GM10847 (cell line): ENCODE data around the gene JPT2.

ENCODE experiments used
- POLR2A ChIP-seq: IDR thresholded peaks from 2 replicates; pipeline ENCODE4 v1.6.1; 2011; ENCODE audit not compliant: insufficient read length; ENCODE audit errors: extremely low read depth

The JPT2 gene

DNA sequence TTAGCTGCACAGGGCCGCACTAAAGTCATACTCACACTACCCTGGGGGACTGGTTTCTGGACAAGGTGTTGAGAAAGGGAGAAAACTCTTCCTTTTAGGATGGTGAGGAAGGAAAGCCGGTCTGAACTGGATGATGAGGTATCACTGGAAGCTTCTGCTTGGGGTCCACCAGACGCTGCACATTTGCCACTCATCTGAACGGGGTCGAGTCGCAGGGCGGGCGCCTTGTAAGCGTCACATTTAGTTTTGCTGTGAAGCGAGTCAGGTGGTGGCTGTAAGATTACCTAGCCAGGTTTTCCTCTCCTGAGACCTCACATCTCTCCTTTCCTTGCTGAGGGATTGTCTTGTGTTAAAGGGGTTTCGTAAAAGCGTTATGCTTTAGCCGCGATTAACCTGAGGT lies 2.3 kb downstream of the JPT2 start:
- TF ChIP-seq POLR2A = no peak

DNA sequence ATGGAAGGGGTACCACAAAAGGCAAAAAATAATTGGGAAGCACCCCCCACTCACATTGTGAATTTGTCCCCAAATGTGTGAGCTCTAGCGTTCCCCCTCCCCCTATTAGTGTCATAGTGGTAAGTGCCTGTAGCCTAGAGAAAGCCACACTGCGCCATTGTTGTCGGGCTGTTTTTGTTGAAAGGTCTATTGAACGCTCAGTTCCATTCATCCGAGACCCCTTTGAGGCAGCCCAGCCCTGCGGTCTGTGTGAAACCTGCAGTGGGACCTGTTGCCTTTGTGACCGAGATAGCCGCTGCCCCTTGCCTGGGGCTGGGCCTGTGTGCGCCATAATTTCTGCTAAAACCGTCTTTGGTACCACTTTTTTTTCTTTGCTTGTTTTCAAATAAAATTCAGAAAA lies 3.0 kb downstream of the JPT2 start:
- TF ChIP-seq POLR2A = no peak

- TF ChIP-seq POLR2A = no peak
Observed at GRCh38 chr16:1687427-1688316, 9.6 kb downstream of the JPT2 start.

DNA sequence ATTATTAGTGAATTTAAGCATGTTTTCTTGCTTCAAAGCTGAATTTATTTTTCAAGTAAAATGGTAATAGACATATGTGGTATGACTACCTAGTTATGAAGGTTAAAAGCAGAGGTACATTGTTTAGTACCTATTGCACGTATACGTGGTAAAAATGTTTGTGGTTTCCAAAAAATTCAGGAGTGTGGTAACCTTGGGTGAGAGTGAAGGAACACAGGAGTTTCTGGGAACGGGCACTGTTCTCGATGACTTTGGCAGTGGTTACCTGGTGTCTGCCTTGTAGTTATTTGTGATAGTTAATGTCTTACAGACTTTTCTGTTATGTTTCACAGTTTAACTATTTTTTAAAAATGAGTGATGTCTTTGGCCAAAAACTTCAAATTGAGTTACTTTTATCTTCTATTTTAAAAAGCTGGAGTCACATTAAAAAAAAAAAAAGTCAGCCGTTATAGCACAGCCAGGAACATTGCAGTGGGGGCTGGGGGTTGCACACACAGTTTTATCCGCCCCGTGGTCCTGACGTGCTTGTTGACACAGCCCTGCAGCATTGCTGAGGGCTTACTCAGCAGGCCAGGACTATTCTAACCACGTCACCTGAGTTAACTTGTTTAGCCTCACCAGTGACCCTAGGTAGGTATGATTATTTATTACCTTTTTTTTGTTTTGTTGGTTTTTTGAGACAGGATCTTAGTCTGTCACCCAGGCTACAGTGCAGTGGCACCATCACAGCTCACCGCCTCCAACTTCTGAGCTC lies 10.9 kb downstream of the JPT2 start:
- no peak for TF ChIP-seq POLR2A

DNA sequence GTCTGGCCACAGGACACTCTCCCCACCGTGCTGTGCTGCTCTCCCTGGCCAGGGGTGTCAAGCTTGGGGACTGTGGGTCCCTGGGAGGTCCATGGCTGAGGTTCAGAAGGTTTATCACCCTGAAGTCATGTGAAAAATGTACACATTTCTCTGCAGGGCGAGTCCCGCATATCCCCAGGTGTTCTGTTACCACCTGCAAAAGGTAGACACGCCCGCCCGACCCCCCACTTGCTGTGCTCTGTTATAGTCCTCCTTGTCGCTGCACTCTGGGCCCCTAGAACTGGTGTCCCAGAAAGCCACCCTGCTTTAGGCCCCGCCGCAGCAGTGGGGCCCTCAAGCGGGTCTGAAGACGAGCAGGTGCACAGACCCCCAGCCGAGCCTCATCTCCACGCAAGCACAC lies 11.8 kb downstream of the JPT2 start:
- no peak for TF ChIP-seq POLR2A

DNA sequence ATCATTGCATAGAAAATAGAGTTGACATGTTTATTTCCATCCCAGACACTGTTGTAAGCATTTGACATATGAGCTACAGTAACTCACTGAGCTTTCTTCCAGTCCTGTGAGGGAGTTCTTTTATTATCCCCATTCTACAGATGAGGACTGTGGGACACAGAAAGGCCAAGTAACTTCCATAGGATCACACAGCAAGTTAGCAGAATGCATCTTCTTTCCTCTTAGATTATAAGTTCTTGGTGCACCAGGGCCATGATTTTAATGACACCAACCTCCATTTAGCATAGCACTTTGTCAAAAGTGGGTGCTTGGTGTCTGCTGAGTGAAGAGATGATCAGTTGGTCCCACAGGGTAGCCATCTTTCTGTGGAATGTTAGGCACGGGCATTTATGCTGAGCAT lies 12.7 kb downstream of the JPT2 start:
- no peak for TF ChIP-seq POLR2A

DNA sequence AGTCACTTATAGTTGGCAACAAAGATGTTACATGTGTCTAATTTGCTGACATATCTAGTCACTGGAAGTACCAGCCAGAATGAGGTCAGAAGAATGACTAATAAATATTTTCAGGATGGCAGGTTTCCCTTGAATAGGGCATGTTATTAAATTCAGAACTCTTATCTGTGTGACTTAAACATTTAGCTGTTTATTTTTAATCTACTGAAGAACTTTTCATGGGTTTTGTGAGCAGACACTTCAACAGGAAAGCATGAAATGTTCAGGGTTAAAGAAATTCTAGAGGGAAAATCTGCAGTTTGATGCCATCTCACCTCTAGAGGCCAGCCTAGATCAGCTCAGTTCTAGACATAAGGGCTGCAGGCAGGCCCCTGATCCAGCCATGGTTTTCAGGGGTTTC lies 13.2 kb downstream of the JPT2 start:
- TF ChIP-seq POLR2A = no peak

DNA sequence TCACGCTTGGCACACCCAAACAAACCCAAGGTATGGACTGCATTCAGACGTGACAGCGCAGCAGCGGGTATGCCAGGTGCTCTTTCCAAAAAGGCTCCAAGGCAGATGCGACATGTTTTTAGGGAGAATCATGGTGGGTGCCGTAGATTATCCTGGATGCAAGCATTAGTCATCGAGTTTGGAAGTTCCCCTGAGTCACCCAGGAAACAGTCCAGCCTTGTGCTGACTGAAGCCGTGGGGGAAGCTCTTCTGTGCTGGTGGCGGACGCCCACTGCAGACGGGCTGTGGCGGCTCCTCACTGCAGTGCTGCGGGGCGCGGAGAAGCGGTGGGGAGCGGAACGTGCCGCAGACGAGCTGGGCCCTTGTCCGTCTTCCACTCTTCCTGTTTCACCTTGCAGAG lies 13.9 kb downstream of the JPT2 start:
- TF ChIP-seq POLR2A = no peak

DNA sequence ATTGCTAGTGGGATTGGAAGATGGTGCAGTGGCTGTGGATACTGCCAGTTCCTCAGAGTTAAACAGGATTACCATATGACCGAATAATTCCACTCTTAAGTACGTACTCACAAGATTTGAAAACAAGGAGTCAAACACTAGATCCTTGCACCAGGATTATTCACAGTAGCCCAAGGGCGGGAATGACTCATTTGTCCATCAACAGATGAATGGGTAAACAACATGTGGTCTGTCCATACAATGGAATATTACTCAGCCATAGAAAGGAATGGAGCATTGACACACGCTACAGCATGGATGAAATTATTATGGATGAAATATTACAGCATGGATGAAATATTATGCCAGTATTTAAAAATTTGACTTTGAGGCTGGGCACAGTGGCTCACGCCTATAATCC lies 18.8 kb downstream of the JPT2 start:
- no peak for TF ChIP-seq POLR2A

DNA sequence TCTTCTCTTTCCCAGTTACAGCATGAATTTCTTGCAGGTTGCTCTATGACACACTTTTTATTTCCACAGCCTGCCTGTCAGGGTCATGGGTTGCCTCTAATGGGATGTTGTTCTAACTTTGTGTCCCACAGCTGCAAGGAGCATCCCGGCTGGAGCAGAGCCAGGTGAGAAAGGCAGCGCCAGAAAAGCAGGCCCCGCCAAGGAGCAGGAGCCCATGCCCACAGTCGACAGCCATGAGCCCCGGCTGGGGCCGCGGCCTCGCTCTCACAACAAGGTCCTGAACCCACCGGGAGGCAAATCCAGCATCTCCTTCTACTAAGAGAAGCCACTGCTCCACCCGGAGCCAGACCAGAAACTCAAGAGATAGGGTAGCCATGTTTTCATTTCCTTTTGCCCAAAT lies 20.6 kb downstream of the JPT2 start:
- TF ChIP-seq POLR2A = no peak

GRCh38 chr16:1700246-1700645 lies 22.2 kb downstream of the JPT2 start:
- TF ChIP-seq POLR2A = no peak

- TF ChIP-seq POLR2A = no peak
Observed at GRCh38 chr16:1701216-1701878, 23.3 kb downstream of the JPT2 start.

DNA sequence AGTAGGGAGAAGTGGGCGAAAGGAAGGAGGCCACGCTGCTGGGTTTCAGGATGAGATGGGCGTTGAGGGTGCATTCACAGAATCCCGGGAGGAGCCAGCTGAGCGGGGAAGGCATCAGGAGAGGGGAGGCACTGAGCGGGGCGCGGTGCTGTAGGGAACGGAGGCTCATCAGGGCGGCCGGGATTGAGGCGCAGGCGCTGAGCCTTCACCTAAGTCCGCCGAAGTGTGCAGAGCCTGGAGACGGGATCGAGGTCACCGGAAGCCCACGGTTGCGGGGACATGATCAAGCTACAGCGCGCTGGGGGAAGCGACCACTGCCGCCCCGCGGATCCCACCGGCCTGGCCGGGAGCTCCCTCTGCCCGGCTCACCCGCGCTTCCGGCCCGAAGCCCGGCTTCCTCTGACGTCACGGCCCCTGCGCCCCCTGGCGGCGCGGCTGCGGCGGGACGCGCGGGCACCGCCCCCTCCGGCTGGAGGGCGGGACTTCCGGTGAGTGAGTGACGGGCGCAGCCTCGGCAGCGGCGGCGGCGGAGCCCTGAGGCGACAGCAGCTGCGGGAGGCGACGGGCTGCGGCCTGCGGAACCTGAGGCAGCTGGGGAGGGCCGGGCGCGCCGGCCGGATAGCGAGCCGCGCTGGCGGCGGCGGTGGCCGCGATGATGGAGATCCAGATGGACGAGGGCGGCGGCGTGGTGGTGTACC lies 27.8 kb downstream of the JPT2 start, which contains the start of gene MAPK8IP3:
MAPK8IP3 (plus strand) TSS at position 508 of the 698 bp plus-strand sequence; CDS start at position 653, 145 bp downstream.
- TF ChIP-seq POLR2A = peak; percentile 96

DNA sequence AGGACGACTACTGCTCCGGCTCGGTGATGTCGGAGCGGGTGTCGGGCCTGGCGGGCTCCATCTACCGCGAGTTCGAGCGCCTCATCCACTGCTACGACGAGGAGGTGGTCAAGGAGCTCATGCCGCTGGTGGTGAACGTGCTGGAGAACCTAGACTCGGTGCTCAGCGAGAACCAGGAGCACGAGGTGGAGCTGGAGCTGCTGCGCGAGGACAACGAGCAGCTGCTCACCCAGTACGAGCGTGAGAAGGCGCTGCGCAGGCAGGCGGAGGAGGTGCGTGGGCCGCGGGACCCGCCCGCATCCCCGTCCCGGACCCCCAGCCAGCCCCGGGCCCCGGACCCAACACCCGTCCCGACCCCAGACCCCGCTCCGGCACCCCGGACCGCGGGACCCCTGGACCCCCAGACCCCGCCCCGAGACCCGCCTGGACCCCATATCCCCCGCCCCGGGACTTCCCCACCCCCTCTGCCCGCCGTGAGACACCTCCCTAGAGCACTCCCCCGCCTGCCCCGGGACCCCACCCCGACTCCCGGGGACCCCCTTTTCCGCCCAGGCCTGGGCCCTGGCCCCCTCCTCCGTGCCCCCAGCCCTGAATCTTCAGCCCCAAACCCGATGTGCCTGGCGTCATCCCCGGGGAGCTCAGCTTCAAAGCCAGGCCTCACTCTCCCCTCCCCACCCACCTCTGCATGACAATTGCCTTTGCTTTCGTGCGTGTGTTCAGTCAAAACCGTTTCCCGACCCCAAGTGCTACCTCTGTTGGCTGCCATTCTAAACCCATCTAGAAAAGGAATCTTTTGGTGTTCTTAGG lies 28.5 kb downstream of the JPT2 start:
- no peak for TF ChIP-seq POLR2A
